HCT116 (cell line): ENCODE measurements around the gene PLA2G2E. TPM values are rescaled to one million over a fixed set of nuclear protein-coding genes. Genes with fewer than 3 reads are reported as not detected.

ENCODE experiments used
- ATAC-seq: fragments of 200-7000 bp; cut with Tn5 transposase; 2 replicates; pipeline ENCODE4 v1.9.1; 2020; ENCODE audit warnings: mild to moderate bottlenecking, moderate library complexity
- BruUV-seq: library from RNA; stranded (reverse); fragments of 400-500 nt; replicated peaks from 2 replicates; lab custom pipeline; 2021; lab: Mats Ljungman, UMichigan
- CTCF ChIA-PET: fragments of 300-600 bp; sonication (Branson Sonifier 250); formaldehyde crosslinking; loops from one replicate; lab custom pipeline; 2021; ENCODE audit warnings: antibody characterized with exemption; lab: Charles Lee
- POLR2A ChIA-PET: fragments of 300-600, 350-600 bp; sonication (Branson Sonifier 250); formaldehyde crosslinking; loops from one replicate; lab custom pipeline; 2021; ENCODE audit warnings: antibody characterized with exemption; lab: Charles Lee
- RAD21 ChIA-PET, 2 experiments: fragments of 300-600 bp; sonication (Branson Sonifier 250); formaldehyde crosslinking; loops; one replicate each; lab custom pipeline; 2023; ENCODE audit warnings: low total read pairs in 2 of 2; ENCODE audit not compliant: uncharacterized antibody in 2 of 2, unreplicated experiment in 2 of 2, low non-redundant PET in 1 of 2; lab: Charles Lee
- DNase-seq: peaks from one replicate; pipeline ENCODE4 v3.0.0-alpha.2; 2010; ENCODE audit warnings: low read depth, low spot score
- H2AFZ ChIP-seq: fragments of 200-600 bp; shearing (Covaris generic), sonication (generic); 2 replicates; pipeline ENCODE4 v1.6.1; 2017; ENCODE audit warnings: low read depth, mixed run types, mixed read lengths, antibody characterized with exemption, low read length; ENCODE audit not compliant: poor library complexity, severe bottlenecking
- H3K27ac ChIP-seq: 2 replicates; pipeline ENCODE4 v1.5.1; 2012; ENCODE audit warnings: low read depth, low read length
- H3K27me3 ChIP-seq: fragments of 200-600 bp; sonication (generic); 2 replicates; pipeline ENCODE4 v1.6.1; 2016; ENCODE audit warnings: mixed run types, low read length, mixed read lengths; ENCODE audit not compliant: insufficient read depth
- H3K36me3 ChIP-seq, 2 experiments: fragments of 200-500 bp in 1 of 2; fragments of 200-600 bp in 1 of 2; sonication (Bioruptor generic) in 1 of 2; sonication (generic) in 1 of 2; 2 replicates each; pipeline versions ENCODE4 v1.5.1 to v1.6.1; 2014 to 2016; ENCODE audit warnings: low read length in 2 of 2, inconsistent platforms in 1 of 2, mixed read lengths in 1 of 2, mixed run types in 1 of 2; ENCODE audit not compliant: insufficient read depth in 2 of 2, control insufficient read depth in 1 of 2
- H3K4me1 ChIP-seq, 2 experiments: fragments of 200-600 bp in 1 of 2; sonication (generic) in 1 of 2; 2 replicates each; pipeline versions ENCODE4 v1.5.1 to v1.6.1; 2012 to 2017; ENCODE audit warnings: low read length in 2 of 2, inconsistent platforms in 1 of 2, mild to moderate bottlenecking in 1 of 2, mixed read lengths in 1 of 2, mixed run types in 1 of 2, moderate library complexity in 1 of 2; ENCODE audit not compliant: insufficient read depth in 2 of 2, control insufficient read depth in 1 of 2
- H3K4me2 ChIP-seq: fragments of 200-600 bp; sonication (generic); 2 replicates; pipeline ENCODE4 v1.6.1; 2017; ENCODE audit warnings: mixed run types, low read length, mixed read lengths
- H3K4me3 ChIP-seq, 2 experiments: fragments of 200-600 bp in 1 of 2; sonication (generic) in 1 of 2; replicated peaks in 1 of 2; 2 replicates each; pipeline ENCODE4 v1.5.1; 2011 to 2016; ENCODE audit warnings: low read length in 2 of 2, control low read depth in 1 of 2, low read depth in 1 of 2, mild to moderate bottlenecking in 1 of 2, mixed read lengths in 1 of 2, mixed run types in 1 of 2
- H3K79me2 ChIP-seq: fragments of 200-600 bp; sonication (generic); 2 replicates; pipeline ENCODE4 v1.6.1; 2017; ENCODE audit warnings: mild to moderate bottlenecking, mixed run types, low read length, moderate library complexity, mixed read lengths; ENCODE audit not compliant: insufficient read depth
- H3K9ac ChIP-seq: fragments of 200-600 bp; sonication (generic); 2 replicates; pipeline ENCODE4 v1.6.1; 2016; ENCODE audit warnings: low read length, mixed read lengths
- H3K9me2 ChIP-seq: fragments of 200-600 bp; sonication (generic), shearing (Covaris generic); 2 replicates; pipeline ENCODE4 v1.6.1; 2017; ENCODE audit warnings: mixed run types, mild to moderate bottlenecking, moderate library complexity; ENCODE audit not compliant: insufficient read depth
- H3K9me3 ChIP-seq, 2 experiments: fragments of 200-500 bp in 1 of 2; fragments of 200-600 bp in 1 of 2; sonication (Bioruptor generic) in 1 of 2; sonication (generic) in 1 of 2; 2 replicates each; pipeline ENCODE4 v1.6.1; 2014 to 2017; ENCODE audit warnings: low read length in 2 of 2, mixed read lengths in 2 of 2, inconsistent platforms in 1 of 2, low read depth in 1 of 2, mild to moderate bottlenecking in 1 of 2, mixed run types in 1 of 2, moderate library complexity in 1 of 2; ENCODE audit not compliant: control insufficient read depth in 1 of 2, insufficient read depth in 1 of 2
- H4K20me1 ChIP-seq: fragments of 200-600 bp; sonication (generic), shearing (Covaris generic); 2 replicates; pipeline ENCODE4 v1.6.1; 2017; ENCODE audit warnings: mixed run types, mild to moderate bottlenecking, moderate library complexity; ENCODE audit not compliant: insufficient read depth
- ATF3 ChIP-seq: IDR thresholded peaks from 2 replicates; pipeline ENCODE4 v1.6.1; 2012
- CTCF ChIP-seq, 3 experiments: fragments of 200-600 bp in 1 of 3; sonication (generic) in 1 of 3; IDR thresholded peaks in 2 of 3; conservative IDR thresholded peaks in 1 of 3; 2 replicates each; pipeline ENCODE4 v1.5.1; 2012 to 2017; ENCODE audit warnings: low read depth in 2 of 3, low read length in 2 of 3, antibody characterized with exemption in 1 of 3, borderline replicate concordance in 1 of 3, control low read depth in 1 of 3, mild to moderate bottlenecking in 1 of 3, mixed read lengths in 1 of 3, mixed run types in 1 of 3, moderate library complexity in 1 of 3; ENCODE audit not compliant: insufficient read depth in 1 of 3
- ELF1 ChIP-seq: IDR thresholded peaks from 2 replicates; pipeline ENCODE4 v1.6.1; 2012; ENCODE audit warnings: low read depth, borderline replicate concordance
- EZH2 ChIP-seq: fragments of 200-600 bp; sonication (generic); IDR thresholded peaks from 2 replicates; pipeline ENCODE4 v1.6.1; 2017; ENCODE audit warnings: antibody characterized with exemption, mixed run types
- FOSL1 ChIP-seq: IDR thresholded peaks from 2 replicates; pipeline ENCODE4 v1.6.1; 2012; ENCODE audit warnings: low read depth
- JUND ChIP-seq: IDR thresholded peaks from 2 replicates; pipeline ENCODE4 v1.6.1; 2012
- POLR2A ChIP-seq: IDR thresholded peaks from 2 replicates; pipeline ENCODE4 v1.7.0; 2011; ENCODE audit warnings: borderline replicate concordance; ENCODE audit not compliant: insufficient read depth, insufficient read length; ENCODE audit errors: extremely low read depth
- POLR2AphosphoS5 ChIP-seq: IDR thresholded peaks from 2 replicates; pipeline ENCODE4 v1.6.1; 2011; ENCODE audit warnings: mild to moderate bottlenecking, low read depth, low read length, moderate library complexity
- SP1 ChIP-seq: IDR thresholded peaks from 2 replicates; pipeline ENCODE4 v1.6.1; 2012; ENCODE audit warnings: low read depth
- SRF ChIP-seq: IDR thresholded peaks from 2 replicates; pipeline ENCODE4 v1.6.1; 2012; ENCODE audit warnings: low read depth
- TCF7L2 ChIP-seq: IDR thresholded peaks from 2 replicates; pipeline ENCODE4 v1.7.0; 2011; ENCODE audit warnings: borderline replicate concordance, inconsistent platforms; ENCODE audit not compliant: insufficient read depth, insufficient read length; ENCODE audit errors: extremely low read depth
- YY1 ChIP-seq: IDR thresholded peaks from 2 replicates; pipeline ENCODE4 v1.6.1; 2011; ENCODE audit warnings: low read length, low read depth, moderate library complexity, mild to moderate bottlenecking; ENCODE audit not compliant: insufficient replicate concordance; ENCODE audit errors: extremely low read depth
- ZBTB33 ChIP-seq: IDR thresholded peaks from 2 replicates; pipeline ENCODE4 v1.6.1; 2011; ENCODE audit warnings: mild to moderate bottlenecking, low read length, moderate library complexity; ENCODE audit not compliant: insufficient replicate concordance; ENCODE audit errors: extremely low read depth
- ZFX ChIP-seq: fragments of 450-650 bp; IDR thresholded peaks from 2 replicates; pipeline ENCODE4 v1.6.1; 2017
- ZNF274 ChIP-seq: fragments of 200-500 bp; sonication (Bioruptor generic); IDR thresholded peaks from 2 replicates; pipeline ENCODE4 v1.6.1; 2014; ENCODE audit warnings: mild to moderate bottlenecking, low read depth, low read length, inconsistent platforms
- intact Hi-C: fragments of 100-400 bp; cut with micrococcal nuclease; formaldehyde crosslinking; loops from 2 replicates; pipeline ENCODE4 v1.10.0; 2022
- total RNA-seq: library from RNA; stranded (reverse); gene quantifications from one replicate; pipeline ENCODE4 v1.2.1, GENCODE V29; 2021; ENCODE audit not compliant: unreplicated experiment
- TF ChIP-seq, protein P1 (sequence below): IDR thresholded peaks from 2 replicates; pipeline ENCODE4 v1.6.1; 2012; ENCODE audit warnings: low read depth

The PLA2G2E gene
- total RNA-seq, 1 experiment from 2014 or later: not detected

DNA sequence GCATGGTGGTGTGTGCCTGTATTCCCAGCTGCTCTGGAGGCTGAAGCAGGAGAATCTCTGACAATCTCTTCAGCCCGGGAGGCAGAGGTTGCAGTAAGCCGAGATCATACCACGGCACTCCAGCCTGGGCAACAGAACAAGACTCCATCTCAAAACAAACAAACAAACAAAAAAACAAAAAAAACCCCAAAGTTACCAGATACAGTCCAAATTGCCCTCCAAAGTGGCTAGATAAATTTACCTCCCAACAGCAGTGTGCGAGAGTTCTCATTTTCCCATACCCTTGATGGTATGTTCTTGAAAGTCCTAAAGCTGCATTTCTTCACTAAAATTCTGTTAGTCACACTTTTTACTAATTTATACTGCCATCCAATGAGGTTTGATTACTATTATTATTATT is 44.2 kb downstream of the PLA2G2E start (continued):
- TF ChIP-seq EZH2: no peak
- TF ChIP-seq POLR2A: no peak
- TF ChIP-seq ATF3: no peak

DNA sequence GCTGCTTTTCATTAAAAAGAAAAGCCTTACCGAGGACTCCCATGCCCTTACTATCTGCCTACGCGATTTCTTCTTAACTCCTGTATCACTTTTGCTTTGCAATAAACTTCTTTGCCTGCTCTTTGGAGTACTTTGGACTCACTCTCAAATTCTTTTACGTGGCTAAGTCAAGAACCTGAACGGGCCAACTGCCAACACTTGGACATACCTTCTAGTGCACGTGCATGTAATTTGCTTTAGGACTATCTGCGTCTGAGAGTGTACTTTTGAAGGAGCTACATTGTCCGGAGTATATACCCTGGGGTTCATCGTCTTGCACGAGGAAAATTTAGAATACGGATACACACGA is 44.8 kb downstream of the PLA2G2E start:
- POLR2A ChIA-PET: no interaction called here

More for the DNA sequence above, 44.8 kb downstream of the PLA2G2E start:
- no TSS peak for BruUV-seq
- Histone ChIP-seq H3K9ac (no peak overlapping the region), H3K9me3 (no peaks in the 10 kb centered on the region), H3K27ac (no peak overlapping the region), H2AFZ (no peak overlapping the region), H3K4me3 (no peak overlapping the region), H3K36me3 (no peaks in the 10 kb centered on the region), H3K27me3 (no peaks in the 10 kb centered on the region), H3K4me1 (peaks cover 4 to 10% of the 10 kb centered on the region in 2 experiments; a peak in 3 of 4 replicates), H3K79me2 (peaks cover 13% of the 10 kb centered on the region), H3K9me2 (no peaks in the 10 kb centered on the region), H4K20me1 (no peaks in the 10 kb centered on the region), H3K4me2 (no peak overlapping the region)
- CTCF ChIA-PET: no interaction called here
- intact Hi-C loops: no loop called here
- RAD21 ChIA-PET: no interaction called here
- TF ChIP-seq, protein P1, sequence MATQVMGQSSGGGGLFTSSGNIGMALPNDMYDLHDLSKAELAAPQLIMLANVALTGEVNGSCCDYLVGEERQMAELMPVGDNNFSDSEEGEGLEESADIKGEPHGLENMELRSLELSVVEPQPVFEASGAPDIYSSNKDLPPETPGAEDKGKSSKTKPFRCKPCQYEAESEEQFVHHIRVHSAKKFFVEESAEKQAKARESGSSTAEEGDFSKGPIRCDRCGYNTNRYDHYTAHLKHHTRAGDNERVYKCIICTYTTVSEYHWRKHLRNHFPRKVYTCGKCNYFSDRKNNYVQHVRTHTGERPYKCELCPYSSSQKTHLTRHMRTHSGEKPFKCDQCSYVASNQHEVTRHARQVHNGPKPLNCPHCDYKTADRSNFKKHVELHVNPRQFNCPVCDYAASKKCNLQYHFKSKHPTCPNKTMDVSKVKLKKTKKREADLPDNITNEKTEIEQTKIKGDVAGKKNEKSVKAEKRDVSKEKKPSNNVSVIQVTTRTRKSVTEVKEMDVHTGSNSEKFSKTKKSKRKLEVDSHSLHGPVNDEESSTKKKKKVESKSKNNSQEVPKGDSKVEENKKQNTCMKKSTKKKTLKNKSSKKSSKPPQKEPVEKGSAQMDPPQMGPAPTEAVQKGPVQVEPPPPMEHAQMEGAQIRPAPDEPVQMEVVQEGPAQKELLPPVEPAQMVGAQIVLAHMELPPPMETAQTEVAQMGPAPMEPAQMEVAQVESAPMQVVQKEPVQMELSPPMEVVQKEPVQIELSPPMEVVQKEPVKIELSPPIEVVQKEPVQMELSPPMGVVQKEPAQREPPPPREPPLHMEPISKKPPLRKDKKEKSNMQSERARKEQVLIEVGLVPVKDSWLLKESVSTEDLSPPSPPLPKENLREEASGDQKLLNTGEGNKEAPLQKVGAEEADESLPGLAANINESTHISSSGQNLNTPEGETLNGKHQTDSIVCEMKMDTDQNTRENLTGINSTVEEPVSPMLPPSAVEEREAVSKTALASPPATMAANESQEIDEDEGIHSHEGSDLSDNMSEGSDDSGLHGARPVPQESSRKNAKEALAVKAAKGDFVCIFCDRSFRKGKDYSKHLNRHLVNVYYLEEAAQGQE: no peak
- TF ChIP-seq SRF: no peak
- TF ChIP-seq YY1: no peak
- TF ChIP-seq EZH2: no peak
- TF ChIP-seq JUND: no peak
- TF ChIP-seq ZNF274: no peak
- no peak for TF ChIP-seq SP1
- TF ChIP-seq ATF3: no peak
- no peak for TF ChIP-seq FOSL1
- TF ChIP-seq TCF7L2: no peak
- no peak for TF ChIP-seq POLR2AphosphoS5
- TF ChIP-seq CTCF (IDR thresholded peaks at IDR 0.05 in 2 of 3, conservative IDR thresholded peaks at IDR 0.05 in 1 of 3; ENCODE audit: borderline replicate concordance in 1 of 3, insufficient read depth in 1 of 3, low read depth in 2 of 3, low read length in 2 of 3): no peak
- TF ChIP-seq ELF1: no peak
- TF ChIP-seq ZFX: no peak
- TF ChIP-seq ZBTB33: no peak
- ATAC-seq (no peak), DNase-seq (no peak)
